Gastroesophageal sphincter (tissue), 3 donors: Measurements from ENCODE around the gene NTN3.

ENCODE experiments used
- CTCF ChIP-seq, 4 experiments: fragments of 200-600 bp in 2 of 4; fragments of 450-650 bp in 2 of 4; sonication (generic) in 1 of 4; IDR thresholded peaks; one replicate each; pipeline ENCODE4 v1.5.1; 2017 to 2019; ENCODE audit warnings: antibody characterized with exemption in 4 of 4, mild to moderate bottlenecking in 2 of 4, moderate library complexity in 2 of 4
- POLR2AphosphoS5 ChIP-seq: sonication (generic); formaldehyde crosslinking; IDR thresholded peaks from one replicate; pipeline ENCODE4 v1.6.1; 2017; ENCODE audit warnings: antibody characterized with exemption

DNA sequence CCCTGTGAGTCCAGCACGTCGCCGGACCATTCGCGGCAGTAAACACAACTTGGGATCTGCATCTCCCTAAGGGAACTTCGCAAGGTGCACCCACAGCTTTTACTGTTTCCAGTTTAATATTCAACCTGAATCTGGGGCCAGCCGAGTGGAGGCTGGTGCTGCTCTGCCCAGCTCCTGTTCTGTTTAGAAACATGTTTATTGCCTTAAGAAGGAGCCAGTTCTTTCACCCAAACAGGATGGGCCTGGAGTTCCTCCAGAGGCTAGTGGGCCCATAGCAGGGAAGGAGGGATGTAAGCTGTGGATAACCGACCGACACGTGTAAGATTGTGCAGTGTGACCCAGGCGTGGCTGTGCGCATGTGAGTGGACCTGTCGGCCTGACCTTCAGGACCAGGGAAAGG, 21.2 kb downstream of the NTN3 start:
- TF ChIP-seq CTCF (IDR thresholded peaks at IDR 0.05) (no peak), POLR2AphosphoS5 (no peak)
